ENCODE data around the gene TRPM8.

The TRPM8 gene

DNA sequence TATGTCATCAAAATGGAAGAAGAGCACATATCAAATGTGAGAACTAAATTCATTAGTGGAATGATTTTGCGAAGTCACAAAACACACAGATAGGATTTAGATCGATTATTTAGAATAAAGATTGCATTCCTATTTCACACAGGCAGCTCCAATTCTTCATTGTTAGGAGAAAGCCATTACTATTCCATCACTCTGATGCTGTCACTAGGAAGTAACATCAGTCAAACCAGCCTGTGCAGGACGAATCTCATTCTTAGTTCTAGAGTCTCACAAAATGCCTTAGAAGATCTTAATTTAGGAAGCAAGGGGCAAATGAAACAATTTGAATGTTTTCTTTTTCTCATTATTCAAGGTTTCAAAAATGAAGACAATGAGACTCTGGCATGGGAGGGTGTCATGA, 89.3 kb downstream of the TRPM8 start:
- H3K36me3 ChIP-seq (ENCODE audit: insufficient read depth, low read depth, low read length) = no peaks in the 10 kb centered on the region
- no peak overlapping the region for H3K9ac ChIP-seq (ENCODE audit: low read depth, low read length)
- H3K27me3 ChIP-seq (ENCODE audit: insufficient read depth, low read length) = no peaks in the 10 kb centered on the region

GRCh38 chr2:234014427-234014826, 97.3 kb downstream of the TRPM8 start:
- Histone ChIP-seq H3K4me3 (ENCODE audit: low read length) (no peak overlapping the region), H3K9ac (ENCODE audit: low read depth, low read length) (no peak overlapping the region), H3K36me3 (ENCODE audit: insufficient read depth, low read depth, low read length) (no peaks in the 10 kb centered on the region), H3K9me3 (ENCODE audit: insufficient read depth, low read depth, low read length) (no peaks in the 10 kb centered on the region), H3K27me3 (ENCODE audit: insufficient read depth, low read length) (no peaks in the 10 kb centered on the region), H3K4me1 (ENCODE audit: insufficient read depth, low read length) (no peaks in the 10 kb centered on the region), H3K27ac (ENCODE audit: low read length) (no peak overlapping the region)

More for the DNA sequence above, 89.3 kb downstream of the TRPM8 start:
- Histone ChIP-seq H3K4me1 (ENCODE audit: insufficient read depth, low read length) (peaks cover 7% of the 10 kb centered on the region; the same call in 1 of the 2 replicates), H3K9me3 (ENCODE audit: insufficient read depth, low read depth, low read length) (no peaks in the 10 kb centered on the region), H3K27ac (ENCODE audit: low read length) (no peak overlapping the region), H3K4me3 (ENCODE audit: low read length) (no peak overlapping the region)

- H3K27me3 ChIP-seq (ENCODE audit: insufficient read depth, low read length) = no peaks in the 10 kb centered on the region
- H3K27ac ChIP-seq (ENCODE audit: low read length) = no peak overlapping the region
- H3K4me3 ChIP-seq (ENCODE audit: low read length) = no peak overlapping the region
- no peaks in the 10 kb centered on the region for H3K9me3 ChIP-seq (ENCODE audit: insufficient read depth, low read depth, low read length)
- no peak overlapping the region for H3K9ac ChIP-seq (ENCODE audit: low read depth, low read length)
- no peaks in the 10 kb centered on the region for H3K36me3 ChIP-seq (ENCODE audit: insufficient read depth, low read depth, low read length)
- H3K4me1 ChIP-seq (ENCODE audit: insufficient read depth, low read length) = no peaks in the 10 kb centered on the region
Observed at GRCh38 chr2:234015861-234016260, 98.7 kb downstream of the TRPM8 start.

- Histone ChIP-seq H3K27ac (ENCODE audit: low read length) (no peak overlapping the region), H3K36me3 (ENCODE audit: insufficient read depth, low read depth, low read length) (no peaks in the 10 kb centered on the region), H3K9me3 (ENCODE audit: insufficient read depth, low read depth, low read length) (no peaks in the 10 kb centered on the region), H3K4me1 (ENCODE audit: insufficient read depth, low read length) (no peaks in the 10 kb centered on the region), H3K4me3 (ENCODE audit: low read length) (no peak overlapping the region), H3K27me3 (ENCODE audit: insufficient read depth, low read length) (no peaks in the 10 kb centered on the region), H3K9ac (ENCODE audit: low read depth, low read length) (no peak overlapping the region)
Observed at GRCh38 chr2:234019896-234020295, 102.7 kb downstream of the TRPM8 start.

GRCh38 chr2:234020332-234020731, 103.2 kb downstream of the TRPM8 start:
- Histone ChIP-seq H3K4me1 (ENCODE audit: insufficient read depth, low read length) (no peaks in the 10 kb centered on the region), H3K9me3 (ENCODE audit: insufficient read depth, low read depth, low read length) (no peaks in the 10 kb centered on the region), H3K27ac (ENCODE audit: low read length) (no peak overlapping the region)

DNA sequence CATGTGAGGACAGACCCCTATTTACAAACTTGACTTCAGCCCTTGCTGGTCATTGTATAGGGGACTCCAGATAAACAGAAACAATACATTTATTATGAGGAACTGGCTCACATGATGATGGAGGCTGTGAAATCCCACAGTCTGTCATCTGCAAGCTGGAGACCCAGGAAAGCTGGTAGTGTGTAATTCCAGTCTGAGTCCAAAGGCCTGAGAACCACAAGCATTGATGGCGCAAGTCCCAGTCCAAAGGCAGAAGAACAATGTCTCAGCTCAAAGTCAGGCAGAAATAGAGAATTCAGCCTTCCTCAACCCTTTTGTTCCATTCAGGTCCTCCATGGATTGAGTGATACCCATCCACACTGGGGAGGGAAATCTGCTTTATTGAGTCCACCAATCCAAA, 105.3 kb downstream of the TRPM8 start:
- H3K4me3 ChIP-seq (ENCODE audit: low read length) = no peak overlapping the region
- no peaks in the 10 kb centered on the region for H3K9me3 ChIP-seq (ENCODE audit: insufficient read depth, low read depth, low read length)
- H3K4me1 ChIP-seq (ENCODE audit: insufficient read depth, low read length) = no peaks in the 10 kb centered on the region
- no peak overlapping the region for H3K27ac ChIP-seq (ENCODE audit: low read length)
- no peaks in the 10 kb centered on the region; the same call in 1 of the 2 replicates for H3K27me3 ChIP-seq (ENCODE audit: insufficient read depth, low read length)
- H3K36me3 ChIP-seq (ENCODE audit: insufficient read depth, low read depth, low read length) = no peaks in the 10 kb centered on the region
- no peak overlapping the region for H3K9ac ChIP-seq (ENCODE audit: low read depth, low read length)

More at GRCh38 chr2:234020332-234020731, 103.2 kb downstream of the TRPM8 start:
- Histone ChIP-seq H3K27me3 (ENCODE audit: insufficient read depth, low read length) (no peaks in the 10 kb centered on the region), H3K36me3 (ENCODE audit: insufficient read depth, low read depth, low read length) (no peaks in the 10 kb centered on the region), H3K4me3 (ENCODE audit: low read length) (no peak overlapping the region), H3K9ac (ENCODE audit: low read depth, low read length) (no peak overlapping the region)

DNA sequence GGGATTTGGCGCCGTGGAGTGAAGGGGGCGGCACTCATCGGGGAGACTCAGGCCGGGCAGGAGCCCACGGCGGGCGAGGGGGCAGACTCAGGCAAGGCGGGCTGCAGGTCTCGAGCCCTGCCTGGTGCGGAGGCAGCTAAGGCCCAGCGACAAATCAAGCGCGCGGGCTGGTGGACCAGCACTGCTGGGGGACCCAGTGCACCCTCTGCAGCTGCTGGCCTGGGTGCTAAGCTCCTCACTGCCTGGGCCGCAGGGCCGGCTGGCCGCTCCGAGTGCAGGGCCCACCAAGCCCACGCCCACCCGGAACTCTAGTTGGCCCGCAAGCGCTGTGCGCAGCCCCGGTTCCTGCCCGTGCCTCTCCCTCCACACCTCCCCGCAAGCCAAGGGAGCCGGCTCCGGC, 107.1 kb downstream of the TRPM8 start:
- H3K9me3 ChIP-seq (ENCODE audit: insufficient read depth, low read depth, low read length) = no peaks in the 10 kb centered on the region
- no peak overlapping the region for H3K9ac ChIP-seq (ENCODE audit: low read depth, low read length)

GRCh38 chr2:234025466-234025865, 108.3 kb downstream of the TRPM8 start:
- no peaks in the 10 kb centered on the region; the same call in 1 of the 2 replicates for H3K27me3 ChIP-seq (ENCODE audit: insufficient read depth, low read length)
- H3K4me3 ChIP-seq (ENCODE audit: low read length) = no peak overlapping the region
- H3K9me3 ChIP-seq (ENCODE audit: insufficient read depth, low read depth, low read length) = no peaks in the 10 kb centered on the region
- H3K36me3 ChIP-seq (ENCODE audit: insufficient read depth, low read depth, low read length) = no peaks in the 10 kb centered on the region
- H3K27ac ChIP-seq (ENCODE audit: low read length) = no peak overlapping the region
- no peaks in the 10 kb centered on the region for H3K4me1 ChIP-seq (ENCODE audit: insufficient read depth, low read length)
- H3K9ac ChIP-seq (ENCODE audit: low read depth, low read length) = no peak overlapping the region

More for the DNA sequence above, 107.1 kb downstream of the TRPM8 start:
- no peaks in the 10 kb centered on the region for H3K4me1 ChIP-seq (ENCODE audit: insufficient read depth, low read length)
- no peaks in the 10 kb centered on the region for H3K36me3 ChIP-seq (ENCODE audit: insufficient read depth, low read depth, low read length)
- H3K27ac ChIP-seq (ENCODE audit: low read length) = no peak overlapping the region
- no peaks in the 10 kb centered on the region; the same call in 1 of the 2 replicates for H3K27me3 ChIP-seq (ENCODE audit: insufficient read depth, low read length)
- H3K4me3 ChIP-seq (ENCODE audit: low read length) = no peak overlapping the region

DNA sequence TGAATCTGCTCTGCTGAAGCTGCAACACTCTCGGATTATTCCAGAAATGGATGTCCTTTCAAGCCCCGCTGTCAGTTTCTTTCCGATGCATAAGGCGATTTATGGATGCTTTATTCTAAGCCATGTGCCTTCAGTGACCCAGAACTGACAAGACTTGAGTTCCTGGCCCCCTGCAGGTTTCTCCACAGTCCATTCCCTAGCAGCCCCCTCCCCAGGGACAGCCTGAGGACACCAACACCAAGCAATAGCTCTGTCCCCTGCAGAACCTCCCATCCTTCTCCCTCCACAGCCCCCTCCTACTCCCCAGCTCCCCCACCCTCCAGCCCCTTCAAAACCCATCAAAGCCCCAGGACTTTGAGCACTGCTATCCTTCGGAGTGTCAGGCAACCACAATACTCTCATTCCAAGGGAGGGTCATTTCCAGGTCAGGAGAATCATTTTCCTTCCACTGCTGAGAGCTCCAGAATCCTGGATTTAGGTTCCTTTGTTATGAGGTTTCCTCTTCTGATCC, 108.8 kb downstream of the TRPM8 start:
- no peak overlapping the region for H3K27ac ChIP-seq (ENCODE audit: low read length)
- H3K36me3 ChIP-seq (ENCODE audit: insufficient read depth, low read depth, low read length) = no peaks in the 10 kb centered on the region
- H3K4me3 ChIP-seq (ENCODE audit: low read length) = no peak overlapping the region
- H3K9me3 ChIP-seq (ENCODE audit: insufficient read depth, low read depth, low read length) = no peaks in the 10 kb centered on the region
- H3K4me1 ChIP-seq (ENCODE audit: insufficient read depth, low read length) = no peaks in the 10 kb centered on the region
- H3K9ac ChIP-seq (ENCODE audit: low read depth, low read length) = no peak overlapping the region
- no peaks in the 10 kb centered on the region; the same call in 1 of the 2 replicates for H3K27me3 ChIP-seq (ENCODE audit: insufficient read depth, low read length)

GRCh38 chr2:234026693-234027254, 109.6 kb downstream of the TRPM8 start:
- Histone ChIP-seq H3K27ac (ENCODE audit: low read length) (no peak overlapping the region), H3K9ac (ENCODE audit: low read depth, low read length) (no peak overlapping the region), H3K27me3 (ENCODE audit: insufficient read depth, low read length) (no peaks in the 10 kb centered on the region; the same call in 1 of the 2 replicates), H3K4me3 (ENCODE audit: low read length) (no peak overlapping the region), H3K36me3 (ENCODE audit: insufficient read depth, low read depth, low read length) (no peaks in the 10 kb centered on the region), H3K9me3 (ENCODE audit: insufficient read depth, low read depth, low read length) (no peaks in the 10 kb centered on the region), H3K4me1 (ENCODE audit: insufficient read depth, low read length) (no peaks in the 10 kb centered on the region)

DNA sequence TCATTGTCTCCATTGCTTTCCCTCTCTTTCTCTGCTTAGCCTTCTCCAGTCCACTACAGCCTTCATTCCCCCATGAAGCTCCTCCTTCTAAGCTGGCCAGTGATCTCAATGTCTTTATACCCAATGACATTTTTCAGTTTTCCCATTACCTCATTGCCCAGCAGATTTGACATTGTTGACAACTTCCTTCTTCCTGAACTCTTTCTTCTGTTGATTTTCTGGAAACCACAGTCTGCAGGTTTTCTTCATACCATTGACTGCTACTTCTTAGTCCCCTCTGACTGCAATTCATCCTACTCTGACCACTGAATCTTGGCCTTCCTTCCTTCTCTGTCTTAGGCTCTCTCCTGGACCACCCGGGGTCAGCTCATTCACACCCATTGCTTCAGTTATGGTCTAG, 110.5 kb downstream of the TRPM8 start:
- no peaks in the 10 kb centered on the region for H3K9me3 ChIP-seq (ENCODE audit: insufficient read depth, low read depth, low read length)
- H3K4me1 ChIP-seq (ENCODE audit: insufficient read depth, low read length) = no peaks in the 10 kb centered on the region
- no peaks in the 10 kb centered on the region; the same call in 1 of the 2 replicates for H3K27me3 ChIP-seq (ENCODE audit: insufficient read depth, low read length)
- H3K27ac ChIP-seq (ENCODE audit: low read length) = no peak overlapping the region
- H3K4me3 ChIP-seq (ENCODE audit: low read length) = no peak overlapping the region
- H3K36me3 ChIP-seq (ENCODE audit: insufficient read depth, low read depth, low read length) = no peaks in the 10 kb centered on the region
- H3K9ac ChIP-seq (ENCODE audit: low read depth, low read length) = no peak overlapping the region

DNA sequence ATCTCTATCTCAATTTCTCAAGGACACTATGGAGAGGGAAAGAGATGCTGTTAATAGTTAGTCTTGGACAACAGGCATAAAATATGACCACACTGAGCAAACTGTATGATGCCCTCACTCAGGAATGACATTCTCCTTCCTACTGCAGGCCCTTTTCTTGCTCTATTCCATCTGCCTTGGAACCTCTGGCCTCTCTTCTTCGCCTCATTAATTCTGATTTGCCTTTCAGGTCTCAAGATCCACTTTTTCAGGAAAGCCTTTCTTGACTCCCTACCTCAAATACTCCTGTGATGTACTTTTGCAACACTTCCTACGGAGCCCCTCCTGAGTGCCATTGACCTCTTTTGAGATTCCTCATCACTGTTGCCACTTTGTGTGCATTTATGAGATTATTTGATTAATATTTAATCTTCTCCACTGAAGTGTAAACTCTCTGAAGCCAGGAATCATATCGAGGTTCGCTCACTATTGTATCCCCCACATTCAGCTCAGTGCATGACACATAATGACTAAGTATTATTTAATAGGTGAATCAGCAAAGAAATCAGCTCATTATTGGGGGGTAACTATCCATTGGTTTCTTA, 112.1 kb downstream of the TRPM8 start:
- H3K4me3 ChIP-seq (ENCODE audit: low read length) = no peak overlapping the region
- no peak overlapping the region for H3K9ac ChIP-seq (ENCODE audit: low read depth, low read length)
- H3K27ac ChIP-seq (ENCODE audit: low read length) = no peak overlapping the region
- no peaks in the 10 kb centered on the region for H3K36me3 ChIP-seq (ENCODE audit: insufficient read depth, low read depth, low read length)
- no peaks in the 10 kb centered on the region for H3K4me1 ChIP-seq (ENCODE audit: insufficient read depth, low read length)
- no peaks in the 10 kb centered on the region for H3K9me3 ChIP-seq (ENCODE audit: insufficient read depth, low read depth, low read length)
- H3K27me3 ChIP-seq (ENCODE audit: insufficient read depth, low read length) = no peaks in the 10 kb centered on the region; the same call in 1 of the 2 replicates
